Measurements from ENCODE around the gene NCKIPSD.

NCKIPSD gene

DNA sequence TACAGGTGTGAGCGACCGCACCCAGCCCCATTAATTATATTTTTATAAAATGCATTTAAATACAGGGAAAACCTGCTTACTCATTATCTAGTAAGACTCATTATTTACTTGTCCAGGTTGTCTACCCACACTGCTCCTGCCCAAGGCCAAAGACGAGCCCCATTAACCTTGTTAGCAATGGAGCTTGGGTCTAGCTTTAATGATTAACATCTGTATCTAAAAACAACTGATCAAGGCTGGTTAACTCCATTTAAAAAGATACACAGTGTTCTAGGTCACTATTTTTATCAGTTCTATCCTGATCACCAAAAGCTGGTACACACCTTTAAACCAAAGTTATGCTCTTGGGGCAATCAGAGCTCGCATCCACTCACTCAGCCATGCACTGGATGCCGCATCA, 10.4 kb upstream of the NCKIPSD start:
- no peak for DNase-seq

DNA sequence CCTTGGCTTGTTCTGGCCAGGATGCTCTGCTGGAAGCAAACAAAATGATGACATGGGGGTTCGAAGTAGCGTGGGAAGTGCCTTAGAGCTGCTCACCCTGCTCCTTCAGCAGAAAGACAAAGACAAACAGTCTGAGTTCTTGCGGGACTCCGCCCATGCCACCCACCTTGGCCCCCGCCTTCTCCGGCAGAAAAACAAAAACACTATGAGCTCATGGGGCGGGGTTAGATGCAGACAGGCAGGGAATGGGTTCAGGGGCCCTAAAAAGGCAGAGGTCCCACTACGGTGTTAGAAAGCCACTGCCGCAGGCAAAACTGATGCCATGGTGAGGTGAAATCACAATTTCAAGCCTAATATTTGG, 9.7 kb upstream of the NCKIPSD start:
- DNase-seq, result no peak

- DNase-seq, result no peak
Measured at GRCh38 chr3:48694610-48695392, 9.1 kb upstream of the NCKIPSD start.

GRCh38 chr3:48693826-48694225, 8.1 kb upstream of the NCKIPSD start:
- DNase-seq, result no peak

DNA sequence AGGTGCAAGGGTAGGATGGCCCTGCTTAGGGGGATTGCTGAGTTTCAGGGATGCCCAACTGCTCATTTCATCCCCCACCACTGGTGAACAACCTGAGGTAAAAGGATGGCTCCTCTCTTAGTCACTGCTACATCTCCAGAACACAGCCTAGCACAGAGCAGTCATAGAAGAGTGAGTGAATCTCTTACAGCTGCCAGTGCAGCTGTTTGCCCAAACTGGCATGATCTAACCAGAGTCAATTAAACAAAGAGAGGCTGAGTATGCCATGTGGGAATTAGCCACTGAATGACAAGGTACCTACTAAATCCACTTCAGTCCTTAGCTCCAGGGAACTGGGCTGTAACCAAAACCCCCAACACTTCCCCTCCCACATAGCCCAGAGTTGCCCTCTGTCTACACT, 6.8 kb upstream of the NCKIPSD start:
- DNase-seq, result no peak

GRCh38 chr3:48690846-48691458, 5.2 kb upstream of the NCKIPSD start:
- no peak for DNase-seq

DNA sequence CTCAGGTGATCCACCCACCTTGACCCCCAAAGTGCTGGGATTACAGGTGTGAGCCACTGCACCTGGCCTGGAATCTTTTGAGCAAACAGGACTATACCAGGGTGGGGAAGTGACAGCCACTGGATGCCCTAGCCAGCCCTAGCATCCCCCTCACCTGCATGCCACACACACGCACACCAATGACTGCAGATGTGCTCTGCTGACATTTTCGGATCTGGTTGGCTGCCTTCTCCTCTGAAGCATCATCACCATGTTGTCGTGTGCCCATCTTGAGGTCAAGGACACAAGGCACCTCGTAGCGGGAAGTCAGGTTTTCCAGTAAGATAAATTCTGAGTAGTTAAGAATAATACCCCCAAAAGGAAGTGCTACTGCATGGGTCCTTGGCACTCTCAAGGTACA, 3.7 kb upstream of the NCKIPSD start:
- DNase-seq, result no peak

GRCh38 chr3:48688737-48689075, 3.0 kb upstream of the NCKIPSD start:
- DNase-seq, result no peak

- DNase-seq, result no peak
Measured at GRCh38 chr3:48688032-48688736, 2.5 kb upstream of the NCKIPSD start.

DNA sequence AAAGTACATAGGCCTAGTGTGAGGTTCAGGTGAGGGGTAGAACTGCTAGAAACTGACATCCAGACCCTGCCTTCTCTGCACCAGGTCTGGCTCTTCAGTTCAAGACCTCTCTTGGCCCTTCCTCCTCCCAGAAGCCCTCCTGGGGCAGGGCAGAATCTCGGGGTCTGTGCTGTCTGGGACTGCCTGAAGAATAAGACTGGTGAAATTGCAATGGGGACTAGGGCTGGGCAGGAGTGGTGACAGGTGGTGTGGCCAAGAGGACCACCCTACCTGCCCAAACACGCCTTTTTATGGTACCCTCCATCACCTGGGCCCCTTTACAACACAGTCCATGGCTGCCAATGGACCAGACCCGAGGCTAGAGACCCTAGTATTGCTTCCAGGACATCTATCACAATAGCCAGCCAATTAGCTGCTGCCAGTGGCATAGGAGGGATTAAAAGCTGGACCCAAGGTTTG, 1.5 kb upstream of the NCKIPSD start:
- no peak for DNase-seq

GRCh38 chr3:48686538-48687219, 964 bp upstream of the NCKIPSD start:
- DNase-seq, result no peak

DNA sequence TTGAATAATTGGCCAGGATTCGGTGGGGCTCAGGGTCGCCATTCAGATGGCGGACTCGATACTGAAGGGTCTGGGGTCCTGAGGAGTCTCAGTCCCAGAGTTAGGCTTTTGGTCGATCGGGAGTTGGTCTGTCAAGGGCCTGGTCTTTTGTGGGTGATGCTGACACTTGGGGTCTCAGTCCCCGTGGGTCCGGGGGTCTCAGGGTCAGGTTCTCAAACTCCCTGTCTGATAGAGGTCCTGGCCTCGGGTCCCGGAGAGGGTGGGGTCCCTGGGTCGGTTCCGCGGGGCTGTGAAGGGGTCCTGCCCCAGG, 467 bp downstream of the NCKIPSD start:
- DNase-seq, result no peak

GRCh38 chr3:48684480-48685143, 1.1 kb downstream of the NCKIPSD start:
- no peak for DNase-seq

DNA sequence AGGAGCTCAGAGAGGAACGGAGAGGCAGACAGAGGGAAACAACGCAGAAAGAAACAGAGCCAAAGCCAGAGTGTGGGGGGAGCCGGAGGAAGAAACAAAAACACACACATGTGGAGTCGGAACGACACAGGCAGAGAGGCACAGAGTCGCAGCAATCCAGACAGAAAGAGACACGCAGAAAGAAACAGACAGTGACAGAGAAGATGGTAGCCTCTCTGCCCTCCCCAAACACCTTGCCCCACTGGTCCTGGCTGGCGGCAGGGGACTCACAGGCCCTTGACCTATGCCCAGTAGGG, 1.7 kb downstream of the NCKIPSD start:
- DNase-seq, result no peak

- DNase-seq, result no peak
Measured at GRCh38 chr3:48682786-48683185, 2.9 kb downstream of the NCKIPSD start.

DNA sequence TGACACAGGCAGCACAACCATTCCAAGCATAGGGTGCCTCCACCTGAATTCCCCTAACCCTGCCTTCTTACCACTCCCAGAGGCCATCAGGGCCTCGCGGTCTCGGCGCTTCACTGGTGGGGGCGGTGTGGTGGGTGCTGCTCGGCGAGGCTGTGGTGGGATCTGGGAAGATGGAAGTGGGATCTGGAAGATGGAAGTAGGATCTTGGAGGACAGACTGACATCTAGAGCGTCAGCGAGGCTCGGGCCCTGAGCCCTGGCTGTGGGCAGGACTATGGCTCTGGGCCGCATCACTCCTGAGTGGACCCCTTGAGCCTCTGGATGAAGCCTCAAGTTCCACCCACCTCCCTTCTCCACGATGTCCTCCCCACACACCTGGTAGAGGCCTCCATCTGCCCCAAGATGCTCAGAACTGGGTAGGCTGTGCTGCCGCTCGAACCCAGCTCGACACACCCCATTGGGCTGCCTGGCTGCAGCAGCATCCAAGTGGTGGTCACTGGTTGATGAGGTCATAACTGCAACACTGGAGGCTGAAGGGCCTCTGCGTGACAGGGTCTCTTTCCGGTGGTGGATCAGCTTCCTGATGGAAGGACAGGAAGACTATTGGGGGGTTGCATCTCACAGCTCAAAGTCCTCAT, 3.6 kb downstream of the NCKIPSD start:
- DNase-seq, result no peak

DNA sequence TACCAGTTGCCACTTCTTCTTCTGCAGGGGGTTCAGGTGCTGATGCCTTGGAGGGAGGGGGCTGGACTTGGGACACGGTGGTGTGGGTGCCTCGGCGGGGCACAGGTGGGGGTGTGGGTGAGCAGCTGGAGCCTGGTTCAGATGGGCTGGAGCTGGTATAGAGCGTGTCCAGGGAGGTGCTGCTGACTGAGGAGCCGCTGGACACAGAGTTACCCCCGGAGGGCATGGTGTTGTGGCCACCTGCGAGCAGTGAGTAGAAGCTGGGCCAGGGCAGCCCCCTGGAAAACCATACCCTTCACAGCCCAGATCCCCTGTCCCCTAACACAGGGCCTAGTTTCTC, 4.2 kb downstream of the NCKIPSD start:
- no peak for DNase-seq

DNA sequence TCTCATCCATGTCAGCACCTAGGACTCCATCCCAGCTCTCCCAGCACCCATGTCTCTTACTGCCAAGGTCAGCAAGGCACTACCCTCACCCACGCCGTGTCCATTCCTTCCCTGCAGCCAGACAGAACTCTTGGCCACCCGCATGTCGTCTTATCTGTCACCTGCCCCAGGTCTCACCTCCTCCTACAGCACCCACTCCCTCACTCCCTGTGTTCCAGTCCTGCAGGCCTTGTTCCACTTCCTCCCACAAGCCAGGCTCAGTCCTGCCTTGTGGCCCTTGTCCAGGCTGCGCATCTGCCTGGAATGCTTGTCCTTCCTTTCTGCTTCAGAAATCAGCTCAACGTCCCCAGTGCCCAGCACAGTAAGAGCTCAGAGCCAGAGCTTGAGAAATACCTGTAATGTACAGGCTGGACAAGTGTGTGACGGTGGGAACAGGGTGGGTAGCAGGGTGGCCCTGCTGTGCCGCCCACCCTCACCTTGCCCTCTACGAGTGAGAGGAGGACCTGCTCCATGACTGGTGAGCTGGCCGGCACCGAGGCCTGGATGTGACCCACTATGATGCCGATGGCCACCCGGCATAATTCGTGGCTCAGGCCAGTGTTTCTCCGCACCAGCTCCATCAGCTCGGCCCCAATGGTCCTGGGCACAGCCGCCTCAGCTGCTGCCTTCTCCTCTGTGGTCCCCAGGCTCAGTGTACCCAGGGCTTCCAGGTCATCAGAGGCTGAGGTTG, 4.7 kb downstream of the NCKIPSD start:
- DNase-seq, result no peak

GRCh38 chr3:48679411-48680391, 6.0 kb downstream of the NCKIPSD start:
- no peak for DNase-seq

DNA sequence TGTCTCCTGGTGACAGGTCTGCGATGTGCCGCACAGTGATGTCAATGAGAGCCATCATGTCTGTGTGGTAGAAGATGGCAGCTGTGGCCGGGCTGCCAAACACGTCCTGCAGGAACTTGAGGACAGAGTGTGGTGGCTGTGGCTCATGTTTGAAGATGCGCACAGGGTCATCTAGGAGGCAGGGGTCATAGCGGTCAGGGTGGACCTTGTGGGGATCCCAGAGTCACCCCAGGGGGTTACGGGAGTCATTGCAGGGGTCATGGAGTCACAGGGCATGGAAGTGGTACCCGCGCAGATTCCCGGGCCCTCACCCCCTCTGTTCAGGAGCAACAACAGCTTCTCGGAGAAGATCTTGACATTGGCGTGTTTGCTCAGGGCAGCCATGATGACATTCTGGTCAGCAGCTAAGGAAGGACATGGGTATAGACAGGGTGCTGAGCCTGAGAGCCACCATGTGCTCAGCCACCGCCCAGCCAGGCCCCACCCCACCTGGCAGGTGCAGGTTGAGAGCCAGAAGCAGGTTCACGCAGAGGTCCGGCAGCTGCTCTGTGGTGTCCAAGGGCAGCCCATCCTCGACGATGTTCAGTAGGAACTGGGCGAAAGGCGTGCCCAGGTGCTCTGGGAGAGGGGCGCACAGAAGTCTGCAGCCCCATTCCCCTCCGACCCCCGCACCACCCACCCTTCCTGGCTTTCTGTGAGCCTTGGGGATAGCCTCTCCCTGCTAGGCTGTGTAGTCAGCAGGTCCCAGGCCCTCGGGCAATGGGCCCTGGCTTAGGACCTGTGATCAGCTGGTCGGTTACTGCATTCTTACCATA, 6.9 kb downstream of the NCKIPSD start:
- no peak for DNase-seq

Measured in NCI-H2227 treated with DMSO at 0.1 percent for 48 hours (cell line).